Kidney (tissue), 14 donors: ENCODE measurements around the gene APOBEC3A. TPM values are rescaled to one million over a fixed set of nuclear protein-coding genes. Genes with fewer than 3 reads are reported as not detected.

Experiments used
- DNase-seq, 5 donors: peaks; one replicate each; pipeline ENCODE4 v3.0.0-alpha.2; 2013 to 2020
- FAIRE-seq: peaks from 2 replicates; lab custom pipeline; 2012; peaks lifted over from hg19 to GRCh38; lab: Jason Lieb, UNC
- H3K27ac ChIP-seq, 2 donors: one replicate each; pipeline ENCODE4 v1.7.0; 2013; ENCODE audit warnings: low read depth in 2 of 2, low read length in 2 of 2, inconsistent platforms in 1 of 2
- H3K27me3 ChIP-seq: one replicate; pipeline ENCODE4 v1.7.1; 2013; ENCODE audit warnings: low read length, inconsistent platforms; ENCODE audit not compliant: control insufficient read depth, insufficient read depth
- H3K36me3 ChIP-seq, 3 donors: one replicate each; pipeline versions ENCODE4 v1.7.0 to v1.7.1; 2013; ENCODE audit warnings: low read length in 3 of 3, control low read depth in 1 of 3, inconsistent platforms in 1 of 3; ENCODE audit not compliant: insufficient read depth in 3 of 3, control insufficient read depth in 2 of 3
- H3K4me1 ChIP-seq, 3 donors: one replicate each; pipeline versions ENCODE4 v1.7.0 to v1.7.1; 2013; ENCODE audit warnings: low read length in 3 of 3, inconsistent platforms in 1 of 3, low read depth in 1 of 3; ENCODE audit not compliant: control insufficient read depth in 2 of 3, insufficient read depth in 2 of 3
- H3K4me3 ChIP-seq, 3 donors: one replicate each; pipeline versions ENCODE4 v1.7.0 to v1.8.1; 2013; ENCODE audit warnings: low read length in 3 of 3, control low read depth in 1 of 3, inconsistent platforms in 1 of 3
- H3K9ac ChIP-seq, 3 donors: one replicate each; pipeline versions ENCODE4 v1.7.0 to v1.7.1; 2013; ENCODE audit warnings: low read length in 3 of 3, control low read depth in 1 of 3, inconsistent platforms in 1 of 3
- H3K9me3 ChIP-seq, 3 donors: one replicate each; pipeline versions ENCODE4 v1.7.0 to v1.7.1; 2013; ENCODE audit warnings: low read length in 3 of 3, control low read depth in 1 of 3, inconsistent platforms in 1 of 3; ENCODE audit not compliant: control insufficient read depth in 2 of 3, insufficient read depth in 1 of 3
- CTCF ChIP-seq: IDR thresholded peaks from 3 replicates; pipeline ENCODE4 v1.5.1; 2012; ENCODE audit warnings: mild to moderate bottlenecking, moderate library complexity, borderline replicate concordance; ENCODE audit not compliant: insufficient read depth; ENCODE audit errors: extremely low read depth
- intact Hi-C: fragments of 100-400 bp; cut with DNase I; formaldehyde crosslinking; loops from one replicate; pipeline ENCODE4 v1.11.1; 2022
- polyA plus RNA-seq: library from polyadenylated mRNA; stranded (reverse); fragments of 350-450 nt; fragmentation: Illumina TruSeq; extraction: RNeasy Lipid Tissue Mini Kit (QIAGEN cat#74804); gene quantifications from one replicate; pipeline ENCODE4 v1.2.3, GENCODE V29; 2014; ENCODE audit warnings: low read depth, low replicate concordance; ENCODE audit not compliant: insufficient read depth
- total RNA-seq: library from RNA; stranded (reverse); fragmentation: NEBNext Ultra II Directional; extraction: Animal tissue kit (Norgen Biotek cat#: 25700); gene quantifications from one replicate; pipeline ENCODE4 v1.2.1, GENCODE V29; 2021
- donor health status: control.
- donor health status: control.
- donor health status: control.
- donor health status: control.
- donor health status: control.
- donor health status: DM: yes; HTN: yes; CAD: no.
- donor health status: Normal renal cell carcinoma (clear cell type).

APOBEC3A gene
- total and polyA plus RNA-seq, 2 donors from 2014 or later: 1.2 TPM; not detected in 1

GRCh38 chr22:38941488-38941987 is 15.9 kb upstream of the APOBEC3A start:
- no peak overlapping the region for H3K9ac ChIP-seq
- intact Hi-C loops: no loop called here
- FAIRE-seq (no peak), DNase-seq (peak in 2 of 5 donors; percentile 3 to 48)
- no peaks in the 10 kb centered on the region for H3K4me1 ChIP-seq
- no peak for TF ChIP-seq CTCF
- no peak overlapping the region for H3K4me3 ChIP-seq
- H3K36me3 ChIP-seq: no peaks in the 10 kb centered on the region
- no peak overlapping the region for H3K27ac ChIP-seq
- H3K27me3 ChIP-seq: no peaks in the 10 kb centered on the region
- no peaks in the 10 kb centered on the region for H3K9me3 ChIP-seq

GRCh38 chr22:38942702-38943101 is 14.7 kb upstream of the APOBEC3A start:
- intact Hi-C loops: no loop called here
- Histone ChIP-seq H3K27me3 (no peaks in the 10 kb centered on the region), H3K4me3 (no peak overlapping the region), H3K36me3 (no peaks in the 10 kb centered on the region), H3K27ac (no peak overlapping the region), H3K9me3 (no peaks in the 10 kb centered on the region), H3K4me1 (no peaks in the 10 kb centered on the region), H3K9ac (no peak overlapping the region)
- peak in 1 of 5 donors; percentile 54 for DNase-seq
- FAIRE-seq: no peak
- no peak for TF ChIP-seq CTCF

DNA sequence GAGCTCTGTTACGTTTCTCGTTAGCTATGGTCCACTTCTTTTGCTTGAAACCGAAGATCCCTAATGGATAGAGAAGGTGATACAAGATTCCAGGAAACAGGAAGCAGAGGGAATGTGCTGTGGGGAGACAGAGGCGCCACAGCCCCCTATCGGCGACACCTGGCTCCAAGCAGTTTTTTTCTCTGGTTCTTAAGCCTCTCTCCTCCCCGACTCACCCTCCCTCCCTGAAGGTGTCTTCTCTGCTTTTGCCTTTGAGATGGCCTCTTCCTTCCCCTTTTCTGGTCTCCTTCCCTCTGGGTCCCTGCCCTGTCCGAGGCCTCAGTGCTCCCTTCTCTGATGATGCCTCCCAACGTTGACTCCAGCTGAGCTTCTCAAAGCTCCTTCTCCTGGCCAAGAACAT is 14.2 kb upstream of the APOBEC3A start:
- H3K9ac ChIP-seq: no peak overlapping the region
- TF ChIP-seq CTCF: no peak
- intact Hi-C loops: no loop called here
- no peaks in the 10 kb centered on the region for H3K9me3 ChIP-seq
- peak in 4 of 5 donors; percentile 17 to 41 (median 33) for DNase-seq
- no peak overlapping the region for H3K27ac ChIP-seq
- H3K4me1 ChIP-seq: no peaks in the 10 kb centered on the region
- FAIRE-seq: no peak
- no peaks in the 10 kb centered on the region for H3K27me3 ChIP-seq
- no peak overlapping the region for H3K4me3 ChIP-seq
- H3K36me3 ChIP-seq: no peaks in the 10 kb centered on the region

DNA sequence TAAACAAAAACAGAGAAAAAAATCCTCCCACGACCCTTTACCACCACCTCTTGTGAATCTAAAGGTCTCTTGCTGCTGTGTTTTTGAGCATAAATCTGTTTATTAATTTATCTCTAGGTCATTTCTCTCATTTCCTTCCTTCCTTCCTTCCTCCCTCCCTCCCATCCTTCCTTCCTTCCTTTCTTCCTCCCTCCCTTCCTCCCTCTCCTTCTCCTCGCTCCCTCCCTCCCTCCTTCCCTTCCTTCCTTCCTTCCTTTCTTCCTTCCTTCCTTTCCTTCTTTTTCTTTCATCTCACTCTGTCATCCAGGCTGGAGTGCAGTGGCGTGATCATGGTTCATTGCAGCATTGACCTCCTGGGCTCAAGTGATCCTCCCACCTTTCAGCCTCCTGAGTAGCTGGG is 13.5 kb upstream of the APOBEC3A start:
- no peak overlapping the region for H3K4me3 ChIP-seq
- H3K4me1 ChIP-seq: no peaks in the 10 kb centered on the region
- no peaks in the 10 kb centered on the region for H3K27me3 ChIP-seq
- no peak for TF ChIP-seq CTCF
- no peak for FAIRE-seq
- no peaks in the 10 kb centered on the region for H3K36me3 ChIP-seq
- no peak for DNase-seq
- H3K9ac ChIP-seq: no peak overlapping the region
- H3K27ac ChIP-seq: no peak overlapping the region
- H3K9me3 ChIP-seq: no peaks in the 10 kb centered on the region
- intact Hi-C loops: no loop called here
